Measurements from ENCODE around the gene DTL.

The DTL gene

DNA sequence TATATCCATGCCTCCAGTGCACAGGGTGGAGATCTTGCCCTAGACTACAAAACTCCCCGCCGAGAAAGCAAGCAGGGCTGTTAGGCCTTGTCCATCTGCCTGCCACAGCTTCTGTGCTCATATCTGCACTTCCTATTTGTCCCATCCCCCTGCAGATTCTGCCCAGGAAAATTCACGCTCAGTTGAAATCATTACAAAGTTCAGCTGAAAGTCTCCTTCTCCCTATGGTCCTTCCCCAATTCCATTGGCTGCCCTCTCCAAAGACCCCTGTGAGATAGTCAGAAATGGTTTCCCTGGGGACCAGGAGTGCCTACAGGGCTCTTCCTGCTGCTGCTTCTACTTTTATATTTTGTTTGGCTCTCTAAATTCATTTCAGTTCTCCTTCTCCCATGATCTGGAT is 63.2 kb downstream of the DTL start:
- TF ChIP-seq, protein P1, sequence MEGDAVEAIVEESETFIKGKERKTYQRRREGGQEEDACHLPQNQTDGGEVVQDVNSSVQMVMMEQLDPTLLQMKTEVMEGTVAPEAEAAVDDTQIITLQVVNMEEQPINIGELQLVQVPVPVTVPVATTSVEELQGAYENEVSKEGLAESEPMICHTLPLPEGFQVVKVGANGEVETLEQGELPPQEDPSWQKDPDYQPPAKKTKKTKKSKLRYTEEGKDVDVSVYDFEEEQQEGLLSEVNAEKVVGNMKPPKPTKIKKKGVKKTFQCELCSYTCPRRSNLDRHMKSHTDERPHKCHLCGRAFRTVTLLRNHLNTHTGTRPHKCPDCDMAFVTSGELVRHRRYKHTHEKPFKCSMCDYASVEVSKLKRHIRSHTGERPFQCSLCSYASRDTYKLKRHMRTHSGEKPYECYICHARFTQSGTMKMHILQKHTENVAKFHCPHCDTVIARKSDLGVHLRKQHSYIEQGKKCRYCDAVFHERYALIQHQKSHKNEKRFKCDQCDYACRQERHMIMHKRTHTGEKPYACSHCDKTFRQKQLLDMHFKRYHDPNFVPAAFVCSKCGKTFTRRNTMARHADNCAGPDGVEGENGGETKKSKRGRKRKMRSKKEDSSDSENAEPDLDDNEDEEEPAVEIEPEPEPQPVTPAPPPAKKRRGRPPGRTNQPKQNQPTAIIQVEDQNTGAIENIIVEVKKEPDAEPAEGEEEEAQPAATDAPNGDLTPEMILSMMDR (conservative IDR thresholded peaks at IDR 0.05), result no peak
- H3K27ac ChIP-seq, result no peak overlapping the region

DNA sequence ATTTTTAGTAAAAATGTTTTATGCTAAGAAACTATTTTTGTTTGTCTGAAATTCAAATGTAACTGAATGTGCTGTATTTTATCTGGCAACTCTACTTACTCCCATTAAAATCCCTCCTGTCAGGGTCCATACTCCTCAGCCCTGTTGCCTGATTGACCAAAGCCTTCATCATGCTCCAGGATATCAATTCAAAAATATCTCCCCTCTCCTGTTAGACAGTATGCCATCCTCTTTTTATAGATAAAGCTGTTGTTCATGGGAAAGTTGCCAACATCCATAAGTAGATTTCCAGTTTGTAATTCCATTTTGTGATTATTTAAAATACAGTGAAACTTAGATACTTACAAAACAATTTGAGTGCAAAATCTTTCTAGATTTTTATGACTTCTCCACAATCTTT is 65.7 kb downstream of the DTL start:
- H3K27ac ChIP-seq, result no peak overlapping the region
- TF ChIP-seq, protein P1 (conservative IDR thresholded peaks at IDR 0.05), result no peak

DNA sequence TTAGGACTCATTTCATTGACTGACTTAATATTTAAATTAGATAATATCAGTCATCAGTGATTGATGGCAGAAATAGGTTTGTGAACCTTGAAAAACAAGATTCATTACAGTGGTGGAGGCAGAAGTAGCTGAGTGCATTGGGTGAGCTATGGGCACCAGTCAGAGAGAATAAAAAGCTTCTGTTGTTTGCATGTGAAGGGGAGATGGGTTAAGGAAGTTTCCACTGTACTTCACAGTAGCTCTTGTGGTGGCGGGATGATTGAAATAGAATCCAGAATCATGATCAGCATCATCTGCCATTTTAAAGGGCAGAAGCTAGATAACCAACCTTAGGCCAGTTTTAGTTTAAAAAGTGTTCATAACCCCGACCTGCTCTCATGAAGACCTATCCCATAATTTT is 66.2 kb downstream of the DTL start:
- H3K27ac ChIP-seq, result no peak overlapping the region
- TF ChIP-seq, protein P1 (conservative IDR thresholded peaks at IDR 0.05), result no peak

DNA sequence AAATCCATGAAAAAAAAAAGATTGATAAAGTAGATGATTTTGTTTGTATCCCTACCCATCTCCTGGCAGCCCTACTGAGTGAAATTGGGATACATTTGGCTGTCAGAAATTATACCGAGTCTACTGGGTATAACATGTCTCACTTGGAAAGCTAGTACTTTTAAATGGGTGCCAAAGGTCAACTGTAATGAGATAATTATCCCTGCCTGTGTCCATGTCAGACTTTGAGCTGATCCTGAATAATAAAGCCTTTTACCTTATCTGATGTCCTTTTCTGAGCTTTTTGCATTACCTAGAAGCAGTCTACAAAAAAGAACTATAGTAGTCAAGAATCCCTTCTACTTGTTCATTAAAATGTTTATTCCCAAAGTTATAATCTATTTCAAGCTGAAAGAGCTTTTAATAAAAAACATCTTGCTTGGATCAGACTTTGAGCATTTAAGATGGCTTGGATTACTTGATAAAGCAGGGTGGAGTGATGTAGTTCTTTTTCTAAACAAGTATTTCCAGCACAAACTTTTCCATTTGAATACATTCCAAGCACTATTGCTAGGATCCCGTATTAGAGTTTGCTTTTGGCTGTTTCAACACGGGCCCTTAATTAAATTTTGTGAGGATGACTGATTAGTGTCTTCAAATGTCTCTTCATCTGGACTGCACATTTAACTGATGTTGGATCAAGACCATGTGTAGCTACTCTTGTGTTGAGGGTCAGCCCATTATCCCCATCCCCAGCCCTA is 69.2 kb downstream of the DTL start:
- TF ChIP-seq, protein P1 (conservative IDR thresholded peaks at IDR 0.05), result no peak
- H3K27ac ChIP-seq, result no peak overlapping the region

DNA sequence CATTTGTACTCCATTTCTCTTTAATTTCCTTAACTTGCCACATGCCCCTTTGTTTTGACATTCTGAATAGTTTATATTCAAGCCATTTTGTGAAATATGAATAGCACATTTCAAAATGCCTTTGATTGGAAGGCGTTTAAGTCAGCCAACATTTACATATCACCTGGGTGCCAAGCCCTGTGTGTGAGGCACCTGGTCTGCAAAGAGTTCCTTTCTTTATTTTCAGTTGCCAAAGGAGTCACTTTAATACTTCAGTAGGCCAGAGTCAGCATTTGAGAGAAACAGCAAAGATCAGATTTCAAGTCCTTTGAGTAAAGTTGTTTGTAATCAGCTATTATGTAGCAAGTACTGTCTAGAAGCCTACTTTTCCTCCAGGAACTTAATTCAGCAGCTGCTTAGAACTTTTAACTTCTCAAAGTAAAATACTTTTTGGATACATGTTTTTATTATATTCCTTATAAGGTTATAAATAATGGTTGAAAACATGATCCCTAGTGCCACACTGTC is 70.8 kb downstream of the DTL start:
- H3K27ac ChIP-seq, result no peak overlapping the region
- TF ChIP-seq, protein P1 (conservative IDR thresholded peaks at IDR 0.05), result no peak

GRCh38 chr1:212107481-212107880 is 71.9 kb downstream of the DTL start:
- no peak overlapping the region for H3K27ac ChIP-seq
- TF ChIP-seq, protein P1 (conservative IDR thresholded peaks at IDR 0.05), result no peak

GRCh38 chr1:212108187-212108586 is 72.6 kb downstream of the DTL start:
- H3K27ac ChIP-seq, result no peak overlapping the region
- TF ChIP-seq, protein P1 (conservative IDR thresholded peaks at IDR 0.05), result no peak

Data from VCaP (cell line).